Occipital lobe (tissue), 2 donors: ENCODE results near the gene RIN3. TPM values are rescaled to one million over a fixed set of nuclear protein-coding genes. Genes with fewer than 3 reads are reported as not detected.
"Not testable (repeated sequence)": the region's sequence is repeated elsewhere in the genome, so short reads cannot be mapped to it uniquely, and the experiment has no call there.

Source experiments
- DNase-seq: peaks from one replicate; lab custom pipeline; 2025; lab: John Stamatoyannopoulos, UW
- total RNA-seq: library from RNA; depleted of rRNA; stranded (reverse); fragments of >200 nt; gene quantifications from one replicate; pipeline ENCODE4 v1.2.3, GENCODE V29; 2014

The RIN3 gene
- total RNA-seq, 1 donor from 2014 or later = 1.4 TPM

DNA sequence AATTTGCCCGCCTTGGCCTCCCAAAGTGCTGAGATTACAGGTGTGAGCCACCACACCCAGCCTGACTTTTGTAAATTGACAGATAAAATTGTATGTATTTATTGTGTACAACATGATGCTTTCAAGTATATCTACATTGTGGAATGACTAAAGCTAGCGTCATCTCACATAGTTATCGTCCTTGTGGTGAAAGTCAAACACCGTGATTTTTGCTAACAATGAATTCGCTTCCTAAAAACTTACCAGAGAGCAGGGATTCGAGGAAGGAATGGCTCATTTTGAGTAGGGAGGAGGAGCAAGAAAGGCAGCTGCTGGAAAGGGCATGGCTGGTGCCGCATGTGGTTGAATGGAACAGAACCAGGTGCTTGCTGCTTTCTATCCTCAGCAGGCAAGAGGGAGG, 149.5 kb downstream of the RIN3 start:
- DNase-seq = no peak

GRCh38 chr14:92665661-92666110, 152.1 kb downstream of the RIN3 start:
- no peak for DNase-seq

- no peak for DNase-seq
Observed at GRCh38 chr14:92666251-92666650, 152.7 kb downstream of the RIN3 start.

GRCh38 chr14:92668276-92668973, 154.8 kb downstream of the RIN3 start:
- DNase-seq = no peak

DNA sequence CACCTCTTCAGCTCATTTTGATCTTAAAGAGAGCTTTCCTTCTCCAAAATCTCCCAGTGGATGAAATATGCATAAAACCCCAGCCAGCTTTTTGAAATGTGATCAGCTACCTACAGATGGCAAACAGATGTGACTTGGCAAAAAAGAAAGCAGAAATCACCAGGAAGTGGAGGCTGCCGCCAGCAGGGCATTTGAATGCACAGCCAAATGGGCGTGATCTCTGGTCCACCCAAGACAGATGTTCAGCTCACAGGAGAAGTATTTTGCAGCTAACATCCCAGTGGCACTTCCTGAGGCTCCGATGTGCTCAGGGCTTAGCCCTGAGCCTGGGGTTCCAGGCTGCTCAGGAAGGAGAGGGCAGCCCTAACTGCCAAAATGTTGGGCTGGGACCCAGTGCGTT, 156.6 kb downstream of the RIN3 start:
- DNase-seq = no peak

DNA sequence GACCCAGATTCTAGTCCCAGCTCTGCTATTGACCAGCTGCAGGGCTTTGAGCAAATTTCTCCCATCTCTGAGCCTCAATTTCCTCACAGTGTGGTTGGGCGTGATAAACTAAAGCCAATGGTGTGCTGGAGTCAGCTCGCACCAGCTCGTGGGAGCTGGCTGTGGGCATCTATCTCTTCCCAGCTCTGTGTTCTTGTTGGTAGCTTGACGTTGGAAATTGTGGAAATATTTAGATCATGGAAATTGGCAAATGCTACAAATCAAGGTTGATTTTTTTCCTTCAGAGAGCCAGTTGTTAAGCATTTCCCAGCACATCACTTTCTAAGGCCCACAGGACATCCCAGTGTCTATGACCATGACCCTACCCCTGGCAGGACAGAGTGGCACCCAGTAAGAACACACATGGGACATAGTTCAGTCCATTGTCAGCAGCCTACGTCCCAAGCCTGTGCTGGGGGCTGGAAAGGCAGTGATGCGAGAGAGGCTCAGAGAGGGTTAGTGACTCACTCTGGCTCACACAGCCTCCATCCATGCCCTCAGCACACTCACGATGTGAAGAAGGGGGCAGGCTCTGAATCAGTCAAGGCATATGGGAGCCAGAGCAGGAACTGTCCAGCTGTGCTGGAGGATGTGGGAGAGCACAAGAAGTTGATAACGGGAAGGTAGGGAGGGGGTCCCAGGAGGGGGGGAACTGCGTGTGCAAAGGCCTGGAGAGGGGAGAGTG, 157.2 kb downstream of the RIN3 start:
- no peak for DNase-seq

DNA sequence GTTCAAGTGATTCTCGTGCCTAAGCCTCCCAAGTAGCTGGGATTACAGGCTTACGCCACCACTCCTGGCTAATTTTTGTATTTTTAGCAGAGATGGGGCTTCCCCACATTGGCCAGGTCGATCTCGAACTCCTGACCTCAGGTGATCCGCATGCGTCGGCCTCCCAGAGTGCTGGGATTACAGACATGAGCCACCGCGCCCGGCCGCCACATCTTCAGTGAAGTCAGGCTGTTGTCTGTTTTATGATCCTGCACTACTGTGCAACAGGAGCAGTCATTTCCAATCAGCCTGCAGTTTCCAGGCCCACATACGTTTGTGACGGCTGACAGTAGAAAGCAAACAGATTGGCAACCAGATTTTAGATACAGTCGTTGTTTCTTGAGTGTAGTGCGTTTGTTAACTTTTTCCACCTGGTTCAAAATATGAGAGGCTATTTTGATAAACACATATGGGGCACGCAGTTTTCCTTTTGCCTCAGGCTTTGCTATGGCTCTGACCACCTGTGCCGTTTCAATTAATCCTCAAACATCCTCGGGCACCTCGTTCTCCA, 160.1 kb downstream of the RIN3 start:
- no peak for DNase-seq

DNA sequence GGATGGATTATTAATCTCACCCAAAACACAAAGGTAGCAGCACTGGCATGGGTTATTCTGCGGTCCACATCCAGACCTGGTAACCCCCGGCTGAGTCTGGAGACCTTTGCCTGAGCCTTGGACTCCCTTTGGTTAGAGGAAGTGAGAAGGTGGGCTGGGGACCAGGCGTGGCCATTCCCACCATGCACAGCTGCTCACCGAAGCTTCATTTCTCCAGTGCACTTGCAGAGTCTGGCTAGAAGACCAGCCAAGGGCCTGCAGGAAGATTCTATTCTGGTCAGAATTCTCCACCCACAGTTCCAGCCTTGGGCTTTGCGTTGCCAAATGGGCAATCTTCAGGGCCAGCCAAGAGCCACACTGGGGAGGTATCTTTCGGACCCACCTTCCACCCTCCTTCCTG, 161.8 kb downstream of the RIN3 start:
- no peak for DNase-seq

GRCh38 chr14:92675976-92676375, 162.4 kb downstream of the RIN3 start:
- DNase-seq = no peak

DNA sequence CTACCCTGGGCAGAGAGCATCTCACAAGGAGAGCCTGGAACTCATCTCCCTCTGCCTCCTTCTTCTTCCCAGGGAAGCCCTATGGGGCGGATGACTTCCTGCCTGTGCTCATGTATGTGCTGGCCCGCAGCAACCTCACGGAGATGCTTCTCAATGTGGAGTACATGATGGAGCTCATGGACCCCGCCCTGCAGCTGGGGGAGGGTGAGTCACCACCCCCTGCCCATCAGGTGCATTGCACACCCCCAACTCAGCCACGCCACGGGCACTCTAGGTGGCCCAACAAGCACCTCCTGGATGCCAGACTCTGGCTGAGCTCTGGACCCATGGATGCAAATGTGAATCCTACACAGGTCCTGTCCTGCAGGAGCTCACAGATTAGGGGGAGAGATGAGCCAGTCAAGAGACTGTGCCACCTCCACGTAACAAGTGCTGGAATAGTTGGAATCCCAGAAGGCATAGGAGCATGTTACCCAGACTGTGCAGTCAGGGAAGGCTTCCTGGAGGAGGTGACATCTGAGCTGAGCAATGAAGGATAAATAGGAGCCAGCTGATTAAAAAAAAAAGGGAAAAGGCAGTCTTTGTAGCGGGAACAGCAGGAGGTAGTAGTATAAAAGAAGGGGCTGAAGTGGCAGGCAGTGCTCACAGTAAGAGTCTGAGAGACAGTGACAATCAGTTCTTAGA, 163.0 kb downstream of the RIN3 start:
- no peak for DNase-seq

DNA sequence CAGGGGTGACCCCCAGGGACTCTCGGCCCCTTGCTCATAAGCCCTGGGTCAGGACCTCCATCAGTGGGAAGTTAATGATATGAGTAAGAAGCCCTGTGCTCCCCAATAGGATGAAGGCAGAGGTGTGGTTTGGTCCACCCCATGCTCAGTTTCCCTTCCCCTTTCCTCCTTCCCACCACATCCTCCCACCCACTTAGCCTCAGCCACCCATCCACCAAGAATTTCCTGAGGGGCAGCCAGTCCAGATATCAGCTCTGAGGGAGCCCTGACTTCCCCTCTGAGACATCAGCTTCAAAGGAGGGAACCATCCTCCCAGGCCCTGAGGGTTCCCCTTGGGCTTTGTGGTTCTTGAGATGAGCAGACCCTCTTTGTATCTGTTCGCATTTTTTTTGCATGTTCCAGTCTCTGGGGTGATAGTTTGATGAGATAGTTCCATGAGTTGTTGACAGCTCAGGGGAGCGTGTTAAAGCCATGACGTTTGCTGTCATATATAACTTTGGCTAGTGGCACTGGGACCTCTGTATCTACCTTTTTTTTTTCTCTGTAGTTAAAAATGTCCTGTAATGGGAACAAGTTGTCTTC, 163.6 kb downstream of the RIN3 start:
- no peak for DNase-seq

- no peak for DNase-seq
Observed at GRCh38 chr14:92677955-92678354, 164.4 kb downstream of the RIN3 start.

DNA sequence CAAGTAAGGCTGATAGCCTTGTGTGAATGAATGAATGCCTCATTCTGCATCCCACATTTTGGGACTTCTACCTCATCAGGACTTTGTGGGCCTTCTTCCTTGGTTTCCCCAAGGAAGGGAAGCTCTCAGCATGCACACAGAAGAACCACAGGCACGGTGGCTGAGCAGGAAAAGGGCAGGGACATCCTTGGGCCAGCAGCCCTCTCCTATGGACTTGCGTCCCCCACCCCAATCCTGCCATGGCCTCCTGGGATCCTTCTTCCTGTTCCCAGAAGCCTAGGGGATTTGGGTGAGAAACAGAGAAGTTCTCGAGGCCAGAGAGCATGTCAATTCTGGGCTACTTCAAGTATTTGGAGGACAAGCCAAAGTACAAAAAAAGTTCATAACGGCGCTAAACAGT, 165.2 kb downstream of the RIN3 start:
- DNase-seq = no peak

GRCh38 chr14:92679246-92679645, 165.7 kb downstream of the RIN3 start:
- DNase-seq = no peak

DNA sequence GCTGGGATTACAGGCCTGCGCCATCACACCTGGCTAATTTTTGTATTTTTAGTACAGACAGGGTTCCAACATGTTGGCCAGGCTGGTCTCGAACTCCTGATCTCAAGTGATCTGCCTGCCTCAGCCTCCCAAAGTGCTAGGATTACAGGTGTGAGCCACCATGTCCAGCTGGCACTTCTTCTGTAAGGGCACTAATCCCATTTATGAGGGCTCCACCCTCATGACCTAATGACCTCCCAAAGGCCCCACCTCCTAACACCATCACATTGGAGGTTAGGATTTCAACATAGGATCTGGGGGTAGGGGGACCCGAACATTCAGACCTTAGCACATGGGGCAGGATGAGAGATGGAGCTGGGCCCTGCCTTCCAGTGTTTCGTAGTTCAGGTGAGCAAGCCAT, 166.7 kb downstream of the RIN3 start:
- not testable (repeated sequence) for DNase-seq

DNA sequence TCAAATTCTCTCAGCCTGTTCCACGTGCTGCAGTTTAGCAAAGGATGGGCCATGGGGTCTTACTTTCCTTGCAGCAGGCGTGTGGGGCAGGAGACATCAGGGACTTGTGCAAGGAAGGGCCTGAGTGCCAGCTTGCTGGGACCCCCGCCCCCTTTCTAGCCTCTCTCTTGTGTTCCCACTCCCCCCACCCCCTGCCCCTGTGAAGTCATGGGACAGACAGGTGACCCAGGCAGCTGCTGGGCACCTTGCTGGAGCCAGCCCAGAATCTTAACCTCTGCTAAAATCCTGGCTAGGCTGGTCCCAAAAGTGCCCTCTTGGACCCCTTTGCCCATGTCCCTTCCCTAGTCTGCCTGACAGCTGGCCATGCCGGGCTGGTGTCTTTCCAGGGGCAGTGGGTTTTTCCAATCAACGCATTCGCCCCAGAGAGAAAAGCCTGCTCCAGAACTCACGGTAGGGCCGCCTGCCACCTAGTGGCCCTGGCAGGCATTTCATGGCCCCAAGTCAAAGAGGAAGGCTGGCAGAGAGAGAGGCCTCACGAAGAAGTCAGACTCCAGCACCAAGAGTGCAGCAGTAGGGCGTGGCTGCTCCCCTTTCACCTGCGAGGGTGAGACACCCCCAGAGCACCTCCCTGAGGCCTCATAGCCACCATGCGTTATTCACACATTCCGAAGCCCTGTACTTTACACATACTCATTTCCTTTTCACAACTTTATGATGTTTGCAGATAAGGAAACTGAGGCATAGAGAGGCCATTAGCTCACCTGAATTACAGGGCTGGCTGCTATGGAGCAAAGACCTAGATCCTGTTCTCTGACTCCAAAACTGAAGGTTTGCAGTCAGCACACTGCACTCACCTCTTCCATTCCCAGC, 167.4 kb downstream of the RIN3 start:
- DNase-seq = no peak

GRCh38 chr14:92683041-92683440, 169.5 kb downstream of the RIN3 start:
- DNase-seq = no peak

DNA sequence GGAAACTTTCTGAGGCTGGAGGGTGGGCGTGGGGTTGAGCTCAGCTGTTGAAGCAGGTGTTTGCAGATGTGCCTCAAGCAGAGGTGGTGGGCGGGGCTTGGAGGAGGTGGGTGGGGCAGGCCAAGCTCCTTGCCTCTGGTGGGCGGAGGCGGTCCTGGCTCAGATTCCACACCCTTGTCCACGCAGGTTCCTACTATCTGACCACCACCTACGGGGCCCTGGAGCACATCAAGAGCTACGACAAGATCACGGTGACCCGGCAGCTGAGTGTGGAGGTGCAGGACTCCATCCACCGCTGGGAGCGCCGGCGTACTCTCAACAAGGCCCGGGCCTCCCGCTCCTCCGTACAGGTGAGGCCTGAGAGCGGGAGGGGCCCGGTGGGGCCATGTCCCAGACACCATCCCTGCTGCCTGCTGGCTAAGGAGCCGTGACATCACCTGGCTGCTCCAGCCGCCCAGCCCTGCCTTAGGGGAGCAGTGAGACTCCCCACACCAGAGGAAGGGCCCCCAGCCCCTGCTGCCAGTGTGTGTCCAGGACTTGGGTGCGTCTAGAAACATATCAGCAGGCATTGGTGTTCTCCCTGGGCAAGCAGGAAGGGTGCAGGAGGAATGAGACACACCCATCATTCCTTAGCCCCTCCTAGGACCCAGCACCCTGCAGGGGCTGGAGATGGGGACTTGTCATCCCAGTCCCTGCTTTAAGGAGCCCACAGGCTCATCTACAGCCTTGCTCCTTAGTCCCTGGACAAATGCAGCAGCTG, 171.4 kb downstream of the RIN3 start:
- DNase-seq = no peak

- no peak for DNase-seq
Observed at GRCh38 chr14:92685784-92686355, 172.3 kb downstream of the RIN3 start.

DNA sequence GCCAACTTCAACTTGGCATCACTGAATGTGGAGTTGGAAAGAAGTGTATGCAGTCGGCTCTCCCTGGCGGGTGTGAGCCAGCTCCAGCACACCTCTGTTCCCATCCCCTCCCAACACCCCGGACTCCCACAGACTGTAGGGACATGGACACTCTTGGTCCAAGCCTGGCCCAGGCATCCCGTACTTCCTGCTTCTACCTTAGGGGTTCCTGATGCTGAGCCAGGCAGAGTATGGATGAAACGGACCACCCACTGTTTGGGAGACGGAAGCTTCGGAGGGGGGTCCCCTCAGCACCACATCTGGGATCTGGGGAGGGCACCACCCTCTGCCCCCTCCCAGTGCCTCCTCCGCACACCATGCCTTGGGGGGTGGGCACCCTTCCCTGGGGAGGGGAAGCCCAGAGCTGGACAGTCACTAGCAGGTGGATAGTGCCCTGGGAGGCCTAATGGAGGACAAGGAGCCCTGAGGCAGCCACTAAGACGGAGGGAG, 172.9 kb downstream of the RIN3 start:
- no peak for DNase-seq
